ENCODE data around the gene MYL5.

Gene MYL5

GRCh38 chr4:671769-672168 lies 2.6 kb upstream of the MYL5 start:
- Histone ChIP-seq H3K27ac (ENCODE audit: low read depth, low read length, poor library complexity, severe bottlenecking) (no peak overlapping the region), H3K9me2 (ENCODE audit: low read depth, low read length) (no peaks in the 10 kb centered on the region), H3K9me3 (ENCODE audit: low read length) (no peaks in the 10 kb centered on the region), H4K20me1 (ENCODE audit: insufficient read depth, low read length) (no peaks in the 10 kb centered on the region), H3K79me2 (ENCODE audit: insufficient read depth, low read length) (no peaks in the 10 kb centered on the region), H3K27me3 (ENCODE audit: insufficient read depth, low read length) (no peaks in the 10 kb centered on the region), H3F3A (ENCODE audit: insufficient read depth, low read length) (no peaks in the 10 kb centered on the region; the same call in 1 of the 2 replicates), H3K36me3 (ENCODE audit: insufficient read depth, low read length) (peaks cover 19% of the 10 kb centered on the region), H3K9ac (ENCODE audit: low read length) (no peak overlapping the region), H3K4me3 (ENCODE audit: low read depth, low read length, poor library complexity, severe bottlenecking) (no peak overlapping the region), H3K4me1 (ENCODE audit: insufficient read depth, low read length, severe bottlenecking) (peaks cover 28% of the 10 kb centered on the region), H3K4me2 (ENCODE audit: low read length) (no peak overlapping the region), H2AFZ (ENCODE audit: low read length) (no peak overlapping the region)
- TF ChIP-seq EZH2 (IDR thresholded peaks at IDR 0.05; ENCODE audit: borderline replicate concordance, low read length): no peak

GRCh38 chr4:673349-674091 lies 822 bp upstream of the MYL5 start:
- H3K27me3 ChIP-seq (ENCODE audit: insufficient read depth, low read length): no peaks in the 10 kb centered on the region
- TF ChIP-seq CTCF (IDR thresholded peaks at IDR 0.05; ENCODE audit: low read length) (no peak), EZH2 (IDR thresholded peaks at IDR 0.05; ENCODE audit: borderline replicate concordance, low read length) (no peak)
- no peak overlapping the region for H2AFZ ChIP-seq (ENCODE audit: low read length)
- no peaks in the 10 kb centered on the region for H3K79me2 ChIP-seq (ENCODE audit: insufficient read depth, low read length)
- no peaks in the 10 kb centered on the region for H4K20me1 ChIP-seq (ENCODE audit: insufficient read depth, low read length)
- H3K4me2 ChIP-seq (ENCODE audit: low read length): peak overlapping the region; percentile 83
- H3K9me3 ChIP-seq (ENCODE audit: low read length): no peaks in the 10 kb centered on the region
- H3F3A ChIP-seq (ENCODE audit: insufficient read depth, low read length): no peaks in the 10 kb centered on the region; the same call in 1 of the 2 replicates
- peak overlapping the region; percentile 79 for H3K4me3 ChIP-seq (ENCODE audit: low read depth, low read length, poor library complexity, severe bottlenecking)
- no peak overlapping the region for H3K27ac ChIP-seq (ENCODE audit: low read depth, low read length, poor library complexity, severe bottlenecking)
- peaks cover 19% of the 10 kb centered on the region for H3K36me3 ChIP-seq (ENCODE audit: insufficient read depth, low read length)
- H3K4me1 ChIP-seq (ENCODE audit: insufficient read depth, low read length, severe bottlenecking): peaks cover 46% of the 10 kb centered on the region
- H3K9me2 ChIP-seq (ENCODE audit: low read depth, low read length): no peaks in the 10 kb centered on the region
- peak overlapping the region; percentile 71 for H3K9ac ChIP-seq (ENCODE audit: low read length)

GRCh38 chr4:675036-675882 lies 917 bp downstream of the MYL5 start:
- Histone ChIP-seq H3K4me1 (ENCODE audit: insufficient read depth, low read length, severe bottlenecking) (peaks cover 48% of the 10 kb centered on the region), H4K20me1 (ENCODE audit: insufficient read depth, low read length) (no peaks in the 10 kb centered on the region), H3F3A (ENCODE audit: insufficient read depth, low read length) (no peaks in the 10 kb centered on the region; the same call in 1 of the 2 replicates), H3K9ac (ENCODE audit: low read length) (peak overlapping the region; percentile 88), H3K79me2 (ENCODE audit: insufficient read depth, low read length) (no peaks in the 10 kb centered on the region), H3K4me2 (ENCODE audit: low read length) (peak overlapping the region; percentile 89), H3K9me2 (ENCODE audit: low read depth, low read length) (no peaks in the 10 kb centered on the region), H3K9me3 (ENCODE audit: low read length) (no peaks in the 10 kb centered on the region), H2AFZ (ENCODE audit: low read length) (no peak overlapping the region), H3K36me3 (ENCODE audit: insufficient read depth, low read length) (peaks cover 19% of the 10 kb centered on the region), H3K4me3 (ENCODE audit: low read depth, low read length, poor library complexity, severe bottlenecking) (peak overlapping the region; percentile 79), H3K27me3 (ENCODE audit: insufficient read depth, low read length) (no peaks in the 10 kb centered on the region), H3K27ac (ENCODE audit: low read depth, low read length, poor library complexity, severe bottlenecking) (peak overlapping the region; percentile 97)
- TF ChIP-seq CTCF (IDR thresholded peaks at IDR 0.05; ENCODE audit: low read length) (no peak), EZH2 (IDR thresholded peaks at IDR 0.05; ENCODE audit: borderline replicate concordance, low read length) (no peak)
